ENCODE measurements around the gene GOLM1. TPM values are rescaled to one million over a fixed set of nuclear protein-coding genes. Genes with fewer than 3 reads are reported as not detected.

The GOLM1 gene
- total and polyA plus RNA-seq, 8 donors: 20.2 to 76.7 (median 34.0) TPM

DNA sequence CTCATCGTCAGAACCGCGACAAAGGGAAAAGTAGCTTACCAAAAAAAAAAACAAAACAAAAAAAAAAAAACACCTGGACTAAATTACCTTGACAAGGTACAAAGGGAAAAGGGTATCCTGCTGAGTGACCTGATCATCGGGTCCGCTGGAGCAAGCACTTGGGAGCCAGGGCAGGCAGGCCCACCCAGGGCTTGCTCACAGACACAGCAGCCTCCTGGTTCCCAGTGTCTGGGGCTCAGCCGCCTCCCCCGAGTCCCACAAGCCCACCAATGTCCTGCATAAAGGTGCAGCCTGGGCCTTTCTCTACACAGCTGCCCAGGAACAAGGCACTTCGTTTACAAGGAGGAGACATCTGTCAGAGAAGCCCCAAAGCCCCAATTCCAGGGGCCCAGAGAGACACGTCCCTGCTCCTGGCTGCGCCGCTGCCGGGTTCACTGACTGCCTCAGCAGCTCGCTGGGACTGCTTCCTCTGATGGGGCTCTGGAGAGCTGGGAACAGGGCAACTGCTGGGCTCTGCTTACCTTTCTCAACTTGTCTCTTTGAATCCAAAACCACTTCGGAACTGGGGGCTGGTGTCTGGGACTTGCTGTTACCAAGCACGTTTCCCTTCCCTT lies 63.4 kb downstream of the GOLM1 start:
- H3K4me3 ChIP-seq: no peak overlapping the region
- H3K4me1 ChIP-seq: no peaks in the 10 kb centered on the region
- intact Hi-C loops (cut with DNase I): no loop called here
- 88 to 94% methylated on average over 15 of the region's 15 CpGs for WGBS, 2 donors
- H3K27me3 ChIP-seq: no peaks in the 10 kb centered on the region
- TF ChIP-seq, protein P1, sequence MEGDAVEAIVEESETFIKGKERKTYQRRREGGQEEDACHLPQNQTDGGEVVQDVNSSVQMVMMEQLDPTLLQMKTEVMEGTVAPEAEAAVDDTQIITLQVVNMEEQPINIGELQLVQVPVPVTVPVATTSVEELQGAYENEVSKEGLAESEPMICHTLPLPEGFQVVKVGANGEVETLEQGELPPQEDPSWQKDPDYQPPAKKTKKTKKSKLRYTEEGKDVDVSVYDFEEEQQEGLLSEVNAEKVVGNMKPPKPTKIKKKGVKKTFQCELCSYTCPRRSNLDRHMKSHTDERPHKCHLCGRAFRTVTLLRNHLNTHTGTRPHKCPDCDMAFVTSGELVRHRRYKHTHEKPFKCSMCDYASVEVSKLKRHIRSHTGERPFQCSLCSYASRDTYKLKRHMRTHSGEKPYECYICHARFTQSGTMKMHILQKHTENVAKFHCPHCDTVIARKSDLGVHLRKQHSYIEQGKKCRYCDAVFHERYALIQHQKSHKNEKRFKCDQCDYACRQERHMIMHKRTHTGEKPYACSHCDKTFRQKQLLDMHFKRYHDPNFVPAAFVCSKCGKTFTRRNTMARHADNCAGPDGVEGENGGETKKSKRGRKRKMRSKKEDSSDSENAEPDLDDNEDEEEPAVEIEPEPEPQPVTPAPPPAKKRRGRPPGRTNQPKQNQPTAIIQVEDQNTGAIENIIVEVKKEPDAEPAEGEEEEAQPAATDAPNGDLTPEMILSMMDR (IDR thresholded peaks at IDR 0.05): no peak
- DNase-seq: no peak
- no peak for FAIRE-seq
- peaks cover 0 to 3% (median 0%) of the 10 kb centered on the region in 3 donors for H3K36me3 ChIP-seq
- no peaks in the 10 kb centered on the region for H3K9me3 ChIP-seq
- H3K27ac ChIP-seq: no peak overlapping the region
- ATAC-seq: no peak

DNA sequence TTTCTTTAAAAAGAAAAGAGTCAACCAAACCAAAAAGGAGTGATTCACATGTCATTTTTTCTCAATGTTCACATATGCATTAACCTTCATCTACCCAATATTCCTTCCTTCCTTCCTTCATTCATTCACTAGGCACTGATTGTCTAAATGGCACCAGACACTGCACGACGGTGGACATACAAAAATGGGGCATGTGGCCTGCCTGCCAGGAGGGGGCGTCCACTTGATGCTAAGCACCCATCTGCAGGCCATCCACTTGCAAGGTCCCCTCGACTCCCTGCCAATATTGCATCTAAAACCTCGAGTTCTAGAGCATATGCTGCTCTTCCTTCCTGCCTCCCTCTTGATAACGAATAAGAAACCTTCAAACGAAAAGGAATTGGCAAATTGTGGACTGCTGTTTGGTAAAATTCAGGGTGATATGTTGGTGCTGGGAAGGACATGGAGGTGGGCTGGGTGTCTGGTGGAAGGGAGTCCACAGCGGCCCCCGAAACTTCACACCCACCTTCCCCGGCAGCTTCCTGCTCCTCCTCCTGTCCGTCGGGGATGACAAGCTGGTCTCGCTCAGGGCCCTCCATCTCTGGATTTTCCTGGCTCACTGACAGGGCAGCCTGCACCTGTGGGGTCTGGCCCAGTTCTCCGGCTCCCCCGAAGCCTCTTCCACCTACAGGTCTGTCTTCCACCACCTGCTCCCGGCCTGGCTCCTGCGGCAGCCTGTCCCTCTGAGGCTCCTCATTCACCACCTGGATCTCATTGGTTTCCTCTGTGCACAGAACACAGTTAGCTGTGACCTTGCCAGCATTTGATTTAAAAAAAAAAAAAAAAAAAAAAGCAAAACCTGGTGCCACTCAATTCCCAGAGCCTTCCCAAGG lies 64.3 kb downstream of the GOLM1 start:
- intact Hi-C loops (cut with DNase I): no loop called here
- ATAC-seq (peak in 3 of 4 donors; percentile 58 to 80 (median 77)), DNase-seq (peak in 3 of 6 donors; percentile 27 to 43 (median 28)), FAIRE-seq (no peak)
- H3K4me1 ChIP-seq: no peaks in the 10 kb centered on the region
- H3K4me3 ChIP-seq: no peak overlapping the region
- no peaks in the 10 kb centered on the region for H3K27me3 ChIP-seq
- H3K36me3 ChIP-seq: peaks cover 0 to 3% (median 0%) of the 10 kb centered on the region in 3 donors
- TF ChIP-seq, protein P1 (IDR thresholded peaks at IDR 0.05): peak in 3 of 4 donors; percentile 28 to 43 (median 28)
- H3K9me3 ChIP-seq: no peaks in the 10 kb centered on the region
- H3K27ac ChIP-seq: no peak overlapping the region
- 73 to 80% methylated on average over 17 of the region's 17 CpGs for WGBS, 2 donors

DNA sequence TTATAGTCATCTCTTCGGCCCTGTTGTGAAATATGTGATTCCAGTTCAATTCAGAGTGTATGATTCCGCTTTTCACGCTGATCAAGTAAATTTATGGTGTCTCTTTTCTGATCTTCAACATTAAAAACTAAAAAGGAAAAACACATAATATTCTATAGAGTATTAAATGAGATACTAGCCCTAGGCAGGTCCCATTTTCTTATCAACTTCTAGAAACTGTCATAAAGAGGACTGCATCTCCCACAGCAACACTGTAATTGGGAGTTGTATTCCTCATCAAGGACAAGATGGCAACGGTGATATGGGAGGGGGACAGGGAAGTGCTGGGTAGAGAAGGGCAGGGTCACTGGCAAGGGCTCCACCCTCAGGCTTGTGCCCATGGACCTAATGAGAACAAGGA lies 71.6 kb downstream of the GOLM1 start:
- FAIRE-seq (no peak), ATAC-seq (no peak), DNase-seq (no peak)
- Histone ChIP-seq H3K36me3 (peaks cover 0 to 20% (median 0%) of the 10 kb centered on the region in 3 donors), H3K27me3 (no peaks in the 10 kb centered on the region), H3K4me1 (no peaks in the 10 kb centered on the region), H3K27ac (no peak overlapping the region), H3K9me3 (no peaks in the 10 kb centered on the region), H3K4me3 (no peak overlapping the region)
- intact Hi-C loops (cut with DNase I): no loop called here
- 94 to 97% methylated on average over 4 of the region's 4 CpGs for WGBS, 2 donors
- TF ChIP-seq, protein P1 (IDR thresholded peaks at IDR 0.05): no peak

DNA sequence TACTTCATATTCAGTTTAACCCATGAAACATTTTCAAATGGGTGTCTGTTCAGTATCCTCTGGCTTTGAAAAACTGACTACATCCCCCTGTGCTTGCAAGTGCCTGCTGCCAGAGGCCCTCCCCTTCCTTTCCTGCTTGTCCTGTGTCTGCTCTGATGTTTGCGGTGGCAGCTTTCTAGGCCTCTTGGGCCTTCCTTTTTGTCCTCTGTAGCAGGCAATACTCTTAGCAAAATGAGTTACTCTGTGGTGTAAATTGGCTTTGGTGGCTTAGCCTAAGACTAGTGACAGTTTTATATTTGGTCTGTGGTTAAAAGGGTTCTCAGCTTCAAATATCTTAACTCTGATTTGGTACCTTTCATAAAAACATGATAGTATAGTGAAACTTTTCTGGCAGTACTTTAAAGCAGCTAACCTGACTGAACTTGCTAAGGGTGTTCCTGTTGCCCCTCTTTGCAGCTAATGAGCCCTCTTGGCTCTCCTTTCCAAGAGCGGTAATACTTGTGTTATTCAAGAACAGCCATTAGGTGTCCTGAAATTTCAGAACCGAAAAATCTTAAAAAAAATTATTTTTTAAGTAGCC lies 76.6 kb downstream of the GOLM1 start:
- no peaks in the 10 kb centered on the region for H3K9me3 ChIP-seq
- no peak for FAIRE-seq
- 82 to 86% methylated on average over 3 of the region's 3 CpGs for WGBS, 2 donors
- no peaks in the 10 kb centered on the region for H3K4me1 ChIP-seq
- no peak overlapping the region for H3K4me3 ChIP-seq
- intact Hi-C loops (cut with DNase I): no loop called here
- no peak overlapping the region for H3K27ac ChIP-seq
- peaks cover 0 to 27% (median 6%) of the 10 kb centered on the region in 3 donors for H3K36me3 ChIP-seq
- TF ChIP-seq, protein P1 (IDR thresholded peaks at IDR 0.05): no peak
- ATAC-seq: no peak
- no peak for DNase-seq
- H3K27me3 ChIP-seq: no peaks in the 10 kb centered on the region
